GM19438 (cell line): Measurements from ENCODE around the gene CYP4X1.
"Not testable (repeated sequence)": the region's sequence is repeated elsewhere in the genome, so short reads cannot be mapped to it uniquely, and the experiment has no call there.

ENCODE experiments used
- ATAC-seq: cut with Tn5 transposase; IDR thresholded peaks from one replicate; pipeline ENCODE4 v1.9.1; 2021; ENCODE audit warnings: low read depth; ENCODE audit not compliant: unreplicated experiment

The CYP4X1 gene, protein sequence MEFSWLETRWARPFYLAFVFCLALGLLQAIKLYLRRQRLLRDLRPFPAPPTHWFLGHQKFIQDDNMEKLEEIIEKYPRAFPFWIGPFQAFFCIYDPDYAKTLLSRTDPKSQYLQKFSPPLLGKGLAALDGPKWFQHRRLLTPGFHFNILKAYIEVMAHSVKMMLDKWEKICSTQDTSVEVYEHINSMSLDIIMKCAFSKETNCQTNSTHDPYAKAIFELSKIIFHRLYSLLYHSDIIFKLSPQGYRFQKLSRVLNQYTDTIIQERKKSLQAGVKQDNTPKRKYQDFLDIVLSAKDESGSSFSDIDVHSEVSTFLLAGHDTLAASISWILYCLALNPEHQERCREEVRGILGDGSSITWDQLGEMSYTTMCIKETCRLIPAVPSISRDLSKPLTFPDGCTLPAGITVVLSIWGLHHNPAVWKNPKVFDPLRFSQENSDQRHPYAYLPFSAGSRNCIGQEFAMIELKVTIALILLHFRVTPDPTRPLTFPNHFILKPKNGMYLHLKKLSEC

DNA sequence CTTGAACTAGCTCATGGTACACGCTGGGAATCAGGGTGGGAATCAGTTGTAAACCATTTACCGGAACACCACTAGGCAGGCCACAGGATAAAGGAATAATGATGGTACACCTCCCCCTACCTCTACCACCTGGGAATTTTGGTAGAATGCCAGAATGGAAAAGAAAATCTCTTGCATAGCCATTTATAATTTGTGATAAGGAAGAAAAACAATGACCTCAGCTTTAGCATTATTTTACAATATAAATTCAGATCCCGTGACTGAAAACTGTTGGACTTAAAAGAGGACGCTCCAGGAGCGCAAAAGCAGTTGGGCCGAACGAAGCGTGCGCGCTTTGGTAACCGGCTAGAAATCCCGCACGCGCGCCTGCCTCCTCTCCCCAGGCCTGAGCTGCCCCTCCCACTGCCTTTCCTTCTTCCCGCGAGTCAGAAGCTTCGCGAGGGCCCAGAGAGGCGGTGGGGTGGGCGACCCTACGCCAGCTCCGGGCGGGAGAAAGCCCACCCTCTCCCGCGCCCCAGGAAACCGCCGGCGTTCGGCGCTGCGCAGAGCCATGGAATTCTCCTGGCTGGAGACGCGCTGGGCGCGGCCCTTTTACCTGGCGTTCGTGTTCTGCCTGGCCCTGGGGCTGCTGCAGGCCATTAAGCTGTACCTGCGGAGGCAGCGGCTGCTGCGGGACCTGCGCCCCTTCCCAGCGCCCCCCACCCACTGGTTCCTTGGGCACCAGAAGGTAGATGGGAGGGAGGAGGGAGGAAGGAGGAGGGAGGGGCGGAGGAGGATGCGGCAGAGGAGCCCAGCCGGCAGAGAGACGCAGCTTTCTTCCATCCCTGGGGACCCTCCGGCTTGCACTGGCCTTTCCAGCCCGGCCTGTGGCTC is at the start of gene CYP4X1:
Gene CYP4X1 (plus strand): TSS at position 402 of the 873 bp plus-strand sequence. CDS start 149 bp downstream, at position 551.
- ATAC-seq, result no peak

GRCh38 chr1:46983166-46983829 is 40.2 kb upstream of the CYP4X1 start:
- no peak for ATAC-seq

DNA sequence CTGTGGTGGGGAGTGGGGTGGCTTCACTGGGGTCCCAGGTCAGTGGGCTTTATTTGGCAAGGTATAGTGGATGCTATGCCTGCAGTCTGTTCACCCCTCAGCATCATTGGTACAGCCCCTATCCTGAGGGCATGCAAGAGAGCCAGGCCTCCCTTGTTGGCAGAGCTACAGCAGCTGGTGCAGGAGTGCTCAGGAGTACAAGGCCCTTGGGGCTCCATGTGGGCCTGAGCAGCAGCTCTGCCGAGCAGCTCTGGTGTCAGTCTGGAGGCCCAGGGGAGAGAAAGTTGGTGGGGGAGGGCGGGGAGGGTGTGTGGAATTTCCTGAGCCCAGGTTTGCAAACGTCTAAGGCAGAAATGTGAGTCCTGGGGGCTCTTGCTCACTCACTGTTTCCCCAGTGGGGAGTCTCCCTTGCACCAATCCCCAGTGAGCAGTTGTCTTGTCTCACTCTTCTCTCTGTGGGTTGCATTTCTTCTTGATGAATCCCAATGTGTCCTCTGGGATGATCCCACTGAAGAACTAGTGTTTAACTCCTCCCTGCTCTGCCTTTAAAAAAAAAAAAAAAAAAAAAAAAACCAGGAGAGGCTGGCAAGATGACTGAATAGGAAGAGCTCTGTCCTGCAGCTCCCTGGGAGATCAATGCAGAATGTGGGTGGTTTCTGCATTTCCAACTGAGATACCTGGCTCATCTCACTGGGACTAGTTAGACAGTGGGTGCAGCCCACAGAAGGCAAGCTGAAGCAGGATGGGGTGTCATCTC is 39.5 kb upstream of the CYP4X1 start:
- ATAC-seq, result no peak

- not testable (repeated sequence) for ATAC-seq
Observed at GRCh38 chr1:46990541-46990940, 32.9 kb upstream of the CYP4X1 start.

- no peak for ATAC-seq
Observed at GRCh38 chr1:46991083-46991923, 32.2 kb upstream of the CYP4X1 start.

DNA sequence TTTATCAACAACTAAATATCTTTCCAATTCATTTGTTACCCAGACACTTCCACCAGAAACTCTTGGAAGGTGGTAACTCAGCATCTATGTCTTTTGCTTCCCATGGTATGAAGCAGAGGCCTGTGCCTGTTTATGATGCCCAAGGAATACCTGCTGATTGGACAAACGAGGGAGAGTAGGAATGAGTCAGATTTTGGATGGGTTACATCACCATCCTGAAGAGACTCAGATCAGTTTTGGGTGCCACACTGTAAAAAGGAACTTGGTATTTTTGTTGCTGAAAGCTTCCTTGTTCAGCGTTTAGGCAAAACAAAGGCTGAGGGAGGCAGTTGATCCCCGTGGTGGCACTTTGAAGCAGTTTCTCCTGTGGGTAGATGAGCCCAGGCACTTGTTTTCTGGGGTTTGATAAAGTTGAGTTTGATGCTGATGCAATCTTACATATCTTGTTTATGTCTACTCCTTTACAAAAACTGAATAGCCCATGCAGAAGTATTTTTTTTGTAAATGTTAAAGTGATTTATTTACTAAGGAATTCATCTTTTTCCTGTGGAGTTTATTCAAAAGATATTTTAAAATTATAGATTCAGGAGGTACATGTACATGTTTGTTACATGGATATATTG is 26.7 kb upstream of the CYP4X1 start:
- no peak for ATAC-seq

GRCh38 chr1:47002211-47002610 is 21.3 kb upstream of the CYP4X1 start:
- ATAC-seq, result no peak

DNA sequence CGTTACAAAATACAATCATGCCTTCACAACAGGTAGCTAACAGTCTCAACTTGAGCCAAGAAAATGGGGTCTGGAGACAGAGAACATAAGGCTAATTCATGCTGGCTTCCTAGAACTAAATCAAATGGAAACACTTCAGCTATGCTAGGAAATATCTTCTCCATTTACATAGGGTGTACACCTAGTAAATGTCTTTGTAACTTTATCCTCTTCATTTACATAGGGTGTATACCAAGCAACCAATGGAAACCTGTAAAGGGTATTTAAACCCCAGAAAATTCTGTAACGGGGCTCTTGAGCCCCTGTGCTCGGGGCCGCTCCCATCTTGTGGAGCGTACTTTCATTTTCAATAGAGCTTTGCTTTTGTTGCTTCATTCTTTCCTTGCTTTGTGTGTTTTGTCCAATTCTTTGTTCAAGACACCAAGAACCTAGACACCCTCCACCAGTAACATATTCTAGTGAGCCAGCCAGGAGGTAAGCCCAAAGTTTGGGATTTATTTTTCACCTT is 19.5 kb upstream of the CYP4X1 start:
- ATAC-seq, result no peak

DNA sequence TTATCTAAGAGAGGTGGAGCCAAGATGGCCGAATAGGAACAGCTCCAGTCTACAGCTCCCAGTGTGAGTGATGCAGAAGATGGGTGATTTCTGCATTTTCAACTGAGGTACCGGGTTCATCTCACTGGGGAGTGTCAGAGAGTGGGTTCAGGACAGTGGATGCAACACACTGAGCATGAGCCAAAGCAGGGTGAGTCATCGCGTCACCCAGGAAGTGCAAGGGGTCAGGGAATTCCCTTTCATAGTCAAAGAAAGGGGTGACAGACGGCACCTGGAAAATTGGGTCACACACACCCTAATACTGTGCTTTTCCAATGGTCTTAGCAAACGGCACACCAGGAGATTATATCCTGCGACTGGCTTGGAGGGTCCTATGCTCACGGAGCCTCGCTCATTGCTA is 17.0 kb upstream of the CYP4X1 start:
- not testable (repeated sequence) for ATAC-seq

DNA sequence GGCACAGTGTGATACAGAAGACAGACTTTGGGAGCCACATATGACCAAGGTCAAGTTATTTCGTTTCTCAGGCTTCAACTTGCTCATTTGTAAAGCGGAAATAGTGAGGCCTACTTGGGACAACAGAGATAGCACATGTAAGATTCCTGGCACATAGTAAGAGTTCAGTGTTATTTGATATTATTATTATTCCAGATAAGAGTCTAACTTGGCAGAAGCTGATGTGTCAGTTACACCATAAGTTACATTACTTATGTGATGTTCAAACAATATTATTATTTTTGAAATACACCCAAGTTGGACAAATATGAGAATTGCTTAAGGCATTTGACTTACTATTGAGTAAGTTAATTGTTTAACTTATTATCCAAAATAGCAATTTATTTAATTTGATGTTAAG is 10.2 kb upstream of the CYP4X1 start:
- no peak for ATAC-seq

GRCh38 chr1:47021070-47021469 is 2.4 kb upstream of the CYP4X1 start:
- ATAC-seq, result no peak

DNA sequence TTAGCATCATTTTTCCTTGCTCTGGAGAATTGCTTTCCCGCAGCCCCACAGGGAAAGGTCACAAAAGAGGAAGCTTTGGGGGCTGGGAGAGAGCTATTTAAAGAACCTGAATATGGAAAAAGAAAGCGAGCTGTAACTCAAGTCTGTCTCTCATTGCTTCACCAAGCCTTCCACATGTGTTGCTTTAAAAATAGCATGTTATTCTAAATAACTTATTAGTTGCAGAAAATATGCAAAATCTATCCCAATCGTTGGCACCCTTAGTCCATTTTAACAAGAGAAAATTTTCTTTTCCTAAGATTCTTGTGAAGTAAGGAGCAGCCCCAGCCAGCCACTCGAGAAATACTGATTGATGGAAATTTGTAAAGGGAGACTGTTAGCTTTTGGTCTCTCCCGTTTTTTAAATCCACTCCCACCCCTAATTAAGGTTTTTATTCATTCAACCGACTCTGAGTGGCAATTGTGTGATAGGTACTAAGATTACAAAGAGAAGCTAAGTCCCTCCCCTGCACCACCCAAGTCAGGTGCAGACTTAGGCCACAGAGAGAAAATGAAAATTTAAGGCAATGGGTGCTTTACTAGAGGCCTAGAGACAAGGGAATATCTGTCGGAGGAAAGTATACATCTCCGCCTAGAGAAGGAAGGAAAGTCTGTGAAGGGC is 802 bp downstream of the CYP4X1 start:
- no peak for ATAC-seq

DNA sequence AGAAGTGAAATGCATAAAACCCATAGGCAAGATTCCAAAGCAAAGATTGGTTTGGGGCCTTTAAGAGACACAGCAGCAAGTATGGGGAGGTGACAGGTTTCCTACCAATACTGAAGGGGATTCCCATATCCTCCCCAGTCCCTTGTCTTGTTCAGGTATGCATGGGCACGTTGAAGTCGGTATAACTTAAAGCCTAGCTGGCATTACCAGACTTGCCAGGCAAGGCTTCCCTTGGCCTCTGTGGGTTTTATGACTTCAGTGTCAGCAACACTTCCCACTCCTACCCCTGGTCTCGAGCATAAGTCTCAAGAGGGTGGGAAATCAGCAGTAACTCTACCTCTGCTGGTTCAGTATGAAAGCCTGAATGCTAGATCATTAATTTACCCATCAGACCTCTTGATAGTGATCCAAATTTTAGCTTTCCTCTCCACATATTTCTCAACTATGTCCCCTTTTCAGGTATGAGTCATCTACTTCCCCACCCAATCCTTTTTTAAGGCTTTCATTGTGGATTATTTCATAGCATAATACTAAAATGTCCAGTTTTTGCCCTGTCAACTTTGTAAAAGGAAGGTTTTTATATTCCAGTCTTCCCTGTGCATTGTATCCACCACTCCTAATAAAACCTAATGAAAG is 6.8 kb downstream of the CYP4X1 start:
- ATAC-seq, result no peak

DNA sequence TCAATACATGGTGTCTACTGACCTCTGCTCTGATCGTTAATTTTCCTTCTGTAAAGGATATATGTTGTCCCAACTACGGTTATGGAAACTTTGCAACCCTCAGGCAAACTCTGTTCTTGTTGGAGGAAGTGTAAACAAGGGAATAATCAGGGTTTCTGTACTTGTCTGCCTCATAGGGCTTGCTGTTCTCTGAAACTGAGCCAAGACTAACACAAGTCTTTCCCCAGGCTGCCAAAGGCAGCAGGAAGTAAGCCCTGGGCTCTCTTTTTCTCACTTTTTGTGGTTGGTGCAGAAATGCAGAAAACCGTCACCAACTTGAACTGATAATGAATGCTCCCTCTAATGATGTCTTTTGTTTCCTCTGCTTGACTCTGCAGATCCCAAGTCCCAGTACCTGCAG is 7.6 kb downstream of the CYP4X1 start:
- ATAC-seq, result no peak

DNA sequence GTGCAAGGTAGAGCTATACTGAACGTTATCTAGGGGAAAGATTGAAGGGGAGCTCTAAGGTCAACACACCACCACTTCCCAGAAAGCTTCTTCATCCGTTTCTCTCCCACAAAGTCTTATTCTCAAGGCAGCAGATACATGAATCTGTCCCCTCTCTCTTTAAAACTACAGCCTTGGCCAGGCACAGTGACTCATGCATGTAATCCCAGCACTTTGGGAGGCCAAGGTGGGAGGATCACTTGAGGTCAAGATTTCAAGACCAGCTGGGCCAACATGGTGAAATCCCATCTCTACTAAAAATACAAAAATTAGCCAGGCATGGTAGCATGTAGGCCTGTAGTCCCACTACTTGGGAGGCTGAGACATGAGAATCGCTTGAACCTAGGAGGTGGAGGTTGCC is 8.1 kb downstream of the CYP4X1 start:
- ATAC-seq, result no peak

DNA sequence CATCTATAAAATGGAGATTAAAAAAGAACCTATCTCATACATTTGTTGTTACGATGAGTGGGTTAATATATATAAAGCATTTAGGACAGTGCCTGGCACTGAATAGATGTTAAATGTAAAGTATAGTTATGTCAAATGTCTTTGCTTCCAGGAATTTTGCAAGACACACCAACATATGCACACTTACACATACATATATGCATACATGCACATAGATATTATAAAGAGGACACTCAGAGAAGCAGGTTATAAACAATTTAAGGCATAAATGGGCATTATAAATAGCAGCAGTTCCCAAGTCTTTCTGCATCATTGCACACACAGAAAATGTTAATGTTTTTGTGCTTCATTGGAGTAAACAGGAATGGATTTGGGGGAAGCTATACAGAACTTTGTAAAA is 13.3 kb downstream of the CYP4X1 start:
- no peak for ATAC-seq

GRCh38 chr1:47059376-47059775 is 35.9 kb downstream of the CYP4X1 start:
- no peak for ATAC-seq
